Psoas muscle (tissue), 8 donors: ENCODE data around the gene AKR1C1. TPM values are rescaled to one million over a fixed set of nuclear protein-coding genes. Genes with fewer than 3 reads are reported as not detected.
"Not testable (repeated sequence)": the region's sequence is repeated elsewhere in the genome, so short reads cannot be mapped to it uniquely, and the experiment has no call there.

ENCODE experiments used
- ATAC-seq, 4 donors: fragments of 200-7000 bp; cut with Tn5 transposase; one replicate each; pipeline ENCODE4 v1.9.1; 2020; ENCODE audit warnings: moderate library complexity in 3 of 4, mild to moderate bottlenecking in 2 of 4
- DNase-seq, 2 donors: peaks; one replicate each; pipeline ENCODE4 v3.0.0-alpha.2; 2020
- H3K27ac ChIP-seq: fragments of 200-600 bp; one replicate; pipeline ENCODE4 v1.8.0; 2022
- H3K27me3 ChIP-seq, 3 donors: fragments of 200-600 bp in 1 of 3; one replicate each; pipeline versions ENCODE4 v1.6.1 to v1.8.0; 2013 to 2022; ENCODE audit warnings: low read length in 2 of 3, mild to moderate bottlenecking in 2 of 3, moderate library complexity in 1 of 3; ENCODE audit not compliant: insufficient read depth in 3 of 3
- H3K36me3 ChIP-seq, 2 donors: fragments of 200-600 bp in 1 of 2; one replicate each; pipeline versions ENCODE4 v1.6.1 to v1.8.0; 2013 to 2022; ENCODE audit warnings: low read depth in 1 of 2, mild to moderate bottlenecking in 1 of 2, moderate library complexity in 1 of 2; ENCODE audit not compliant: insufficient read depth in 1 of 2
- H3K4me1 ChIP-seq: fragments of 200-600 bp; one replicate; pipeline ENCODE4 v1.8.0; 2022
- H3K4me3 ChIP-seq: fragments of 200-600 bp; one replicate; pipeline ENCODE4 v1.8.0; 2022; ENCODE audit warnings: mild to moderate bottlenecking
- H3K9me3 ChIP-seq: fragments of 200-600 bp; one replicate; pipeline ENCODE4 v1.8.0; 2022
- CTCF ChIP-seq: fragments of 200-600 bp; IDR thresholded peaks from one replicate; pipeline ENCODE4 v1.8.0; 2022; ENCODE audit warnings: antibody characterized with exemption
- WGBS, 3 donors: extraction: QIAGEN DNeasy Blood & Tissue Kit; methylation state at CpG; one replicate each; pipeline versions ENCODE4 v1.1.6 to v1.1.7; 2013; 5-methylcytosine and 5-hydroxymethylcytosine counted together
- intact Hi-C, 2 donors: fragments of 100-400 bp; cut with DNase I; formaldehyde crosslinking; loops; one replicate each; pipeline versions ENCODE4 v1.11.0 to v1.14.2; 2022
- polyA plus RNA-seq, 3 donors: library from polyadenylated mRNA; stranded (reverse); fragments of 200-250 nt; gene quantifications; one replicate each; pipeline ENCODE4 v1.2.3, GENCODE V29; 2013
- total RNA-seq, 4 donors: library from RNA; stranded (reverse); fragmentation: NEBNext Ultra II Directional in 2 of 4; extraction: Animal tissue kit (Norgen Biotek cat#: 25700) in 2 of 4; gene quantifications; one replicate each; pipeline versions ENCODE4 v1.2.1 to v1.2.4, GENCODE V29; 2021 to 2023
- donor health status: healthy with polysubstance abuse.
- donor health status: DM: no; HTN: no; CAD: no; lungs with moderate emphysema.
- donor health status: Bipolar disorder and iron deficiency.
- donor health status: healthy.
- donor health status: DM: yes; HTN: yes; CAD: no.
- donor health status: DM: no; HTN: no; CAD: no.
- donor health status: DM: no; HTN: no; CAD: no.
- donor health status: DM: yes; HTN: yes; CAD: no.

The AKR1C1 gene
- total and polyA plus RNA-seq, 7 donors = 36.5 to 1,974 (median 212) TPM

GRCh38 chr10:4983615-4984216, 20.5 kb downstream of the AKR1C1 start:
- TF ChIP-seq CTCF = no peak
- intact Hi-C loops = loop anchor here in 1 of 2 donors (10.0 kb wide), 2 partner anchors 111 to 139 kb away; partner anchors contain the start of gene AKR1C3
- H3K4me1 ChIP-seq = no peaks in the 10 kb centered on the region
- H3K9me3 ChIP-seq = no peaks in the 10 kb centered on the region
- no peak for ATAC-seq
- no peaks in the 10 kb centered on the region for H3K27me3 ChIP-seq
- no peak for DNase-seq
- no peak overlapping the region for H3K27ac ChIP-seq
- H3K36me3 ChIP-seq = peaks cover 0 to 18% of the 10 kb centered on the region in 2 donors
- 94 to 100% (median 95%) methylated on average over 5 of the region's 5 CpGs for WGBS, 3 donors
- no peak overlapping the region for H3K4me3 ChIP-seq

GRCh38 chr10:4984223-4984622, 21.0 kb downstream of the AKR1C1 start:
- Histone ChIP-seq H3K27ac (no peak overlapping the region), H3K36me3 (peaks cover 0 to 17% of the 10 kb centered on the region in 2 donors), H3K27me3 (no peaks in the 10 kb centered on the region), H3K9me3 (no peaks in the 10 kb centered on the region), H3K4me3 (no peak overlapping the region), H3K4me1 (no peaks in the 10 kb centered on the region)
- DNase-seq = no peak
- ATAC-seq = peak in 1 of 4 donors; percentile 16
- TF ChIP-seq CTCF = no peak
- 96 to 98% (median 97%) methylated on average over 10 of the region's 10 CpGs for WGBS, 3 donors
- intact Hi-C loops = loop anchor here in 1 of 2 donors (10.0 kb wide), 2 partner anchors 111 to 139 kb away; partner anchors contain the start of gene AKR1C3

- no peak overlapping the region for H3K27ac ChIP-seq
- H3K4me3 ChIP-seq = no peak overlapping the region
- peaks cover 0 to 20% of the 10 kb centered on the region in 2 donors for H3K36me3 ChIP-seq
- no peak for DNase-seq
- ATAC-seq = peak in 3 of 4 donors; percentile 29 to 43 (median 36)
- WGBS, 3 donors = 42 to 55% (median 49%) methylated on average over 7 of the region's 7 CpGs
- intact Hi-C loops = loop anchor here in 1 of 2 donors (10.0 kb wide), 2 partner anchors 110 to 140 kb away; partner anchors contain the start of gene AKR1C3
- no peaks in the 10 kb centered on the region for H3K9me3 ChIP-seq
- no peaks in the 10 kb centered on the region for H3K27me3 ChIP-seq
- TF ChIP-seq CTCF = no peak
- no peaks in the 10 kb centered on the region for H3K4me1 ChIP-seq
Measured at GRCh38 chr10:4984971-4985594, 21.9 kb downstream of the AKR1C1 start.

GRCh38 chr10:4988000-4988641, 24.9 kb downstream of the AKR1C1 start:
- not testable (repeated sequence) for ATAC-seq, H3K9me3 ChIP-seq, H3K4me1 ChIP-seq, DNase-seq, H3K27me3 ChIP-seq, H3K27ac ChIP-seq, H3K4me3 ChIP-seq
- H3K36me3 ChIP-seq = peaks cover 0 to 44% of the 10 kb centered on the region in 2 donors
- WGBS, 3 donors = 83 to 94% (median 93%) methylated on average over 6 of the region's 6 CpGs
- intact Hi-C loops = loop anchor here in 1 of 2 donors (10.0 kb wide), 2 partner anchors 107 to 143 kb away; partner anchors contain the start of gene AKR1C3

GRCh38 chr10:4990217-4990616, 27.0 kb downstream of the AKR1C1 start:
- WGBS, 3 donors = 96 to 99% (median 98%) methylated on average over 2 of the region's 2 CpGs
- H3K27ac ChIP-seq = no peak overlapping the region
- DNase-seq (no peak), ATAC-seq (no peak)
- no peaks in the 10 kb centered on the region for H3K4me1 ChIP-seq
- no peaks in the 10 kb centered on the region for H3K9me3 ChIP-seq
- intact Hi-C loops = no loop called here
- H3K4me3 ChIP-seq = no peak overlapping the region
- TF ChIP-seq CTCF = no peak
- H3K36me3 ChIP-seq = peaks cover 0 to 59% of the 10 kb centered on the region in 2 donors
- H3K27me3 ChIP-seq = no peaks in the 10 kb centered on the region

GRCh38 chr10:4991463-4991862, 28.2 kb downstream of the AKR1C1 start:
- intact Hi-C loops, H3K27me3 ChIP-seq, H3K9me3 ChIP-seq, DNase-seq, H3K4me1 ChIP-seq, ATAC-seq, H3K27ac ChIP-seq, H3K4me3 ChIP-seq: not testable (repeated sequence)
- peaks cover 0 to 70% of the 10 kb centered on the region in 2 donors for H3K36me3 ChIP-seq
- 66 to 84% (median 83%) methylated on average over 2 to 3 of the region's 6 CpGs for WGBS, 3 donors

GRCh38 chr10:4992564-4992963, 29.3 kb downstream of the AKR1C1 start:
- H3K27ac ChIP-seq, H3K27me3 ChIP-seq, intact Hi-C loops, H3K4me1 ChIP-seq, ATAC-seq, DNase-seq, H3K9me3 ChIP-seq, H3K4me3 ChIP-seq: not testable (repeated sequence)
- 92 to 96% (median 93%) methylated on average over 10 of the region's 10 CpGs for WGBS, 3 donors
- H3K36me3 ChIP-seq = peaks cover 0 to 79% of the 10 kb centered on the region in 2 donors
